CD1c-positive myeloid dendritic cell (primary cell): ENCODE measurements around the gene TEX264.

Experiments
- DNase-seq: peaks from one replicate; pipeline ENCODE4 v3.0.0-alpha.2; 2016; ENCODE audit errors: extremely low spot score

The TEX264 gene

DNA sequence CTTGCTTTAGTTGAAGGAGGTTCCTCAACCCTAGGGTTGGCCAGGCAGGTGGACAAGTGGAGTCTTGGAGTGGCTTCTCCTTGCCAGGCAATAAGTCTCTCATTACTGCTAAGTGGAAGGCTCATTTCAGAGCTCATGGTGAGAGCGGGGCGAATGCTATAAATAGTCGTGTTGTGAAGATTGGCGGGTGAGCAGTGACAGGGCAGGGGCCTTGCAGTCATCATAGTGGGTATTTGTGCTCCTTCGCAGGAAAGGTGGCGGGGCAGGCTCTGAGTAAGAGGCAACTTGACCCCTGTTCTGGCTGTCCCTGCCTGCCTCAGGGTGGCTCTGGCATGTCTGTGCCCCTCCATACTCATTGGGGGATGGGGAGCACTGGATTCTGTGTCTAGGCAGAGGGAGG lies 27.2 kb downstream of the TEX264 start:
- no peak for DNase-seq

DNA sequence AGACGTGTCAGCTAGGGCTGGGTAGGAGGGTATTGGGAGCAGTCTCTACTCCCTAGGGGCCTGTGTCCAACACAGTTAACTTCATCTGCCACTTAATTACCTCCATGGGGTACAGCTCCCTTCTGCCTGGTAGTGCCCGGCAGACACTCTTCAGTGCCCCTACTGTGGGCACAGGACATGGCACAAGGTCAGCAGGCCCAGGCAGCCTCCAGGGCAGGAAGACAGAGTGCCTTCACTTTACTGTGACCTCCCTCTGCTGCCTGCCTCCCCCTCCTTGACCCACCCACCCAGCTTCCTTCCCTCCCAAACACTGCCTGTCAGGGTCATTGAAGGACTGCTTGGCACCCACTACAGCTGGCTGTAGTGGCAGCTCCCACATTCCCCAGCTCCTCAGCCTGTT lies 29.4 kb downstream of the TEX264 start:
- no peak for DNase-seq

DNA sequence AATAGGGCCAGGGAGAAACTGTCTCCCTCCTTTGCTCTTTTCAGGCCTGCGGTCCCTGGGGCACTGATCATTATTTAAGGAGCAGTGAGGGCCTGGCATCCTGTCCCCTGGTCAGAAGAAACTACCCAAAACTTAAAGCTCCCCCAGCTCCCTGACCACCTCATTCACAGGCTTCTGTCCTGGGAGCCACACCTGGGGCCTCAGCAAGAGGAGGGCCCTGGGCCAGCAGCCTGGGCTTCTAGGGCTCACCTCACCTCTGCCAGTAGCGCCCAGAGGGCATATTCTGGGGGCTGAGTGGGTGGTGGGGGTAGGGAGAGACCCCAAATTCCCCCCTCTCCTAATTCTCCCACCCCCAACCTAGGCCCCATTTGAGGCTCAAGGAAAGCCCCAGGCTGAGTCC lies 31.1 kb downstream of the TEX264 start:
- no peak for DNase-seq

DNA sequence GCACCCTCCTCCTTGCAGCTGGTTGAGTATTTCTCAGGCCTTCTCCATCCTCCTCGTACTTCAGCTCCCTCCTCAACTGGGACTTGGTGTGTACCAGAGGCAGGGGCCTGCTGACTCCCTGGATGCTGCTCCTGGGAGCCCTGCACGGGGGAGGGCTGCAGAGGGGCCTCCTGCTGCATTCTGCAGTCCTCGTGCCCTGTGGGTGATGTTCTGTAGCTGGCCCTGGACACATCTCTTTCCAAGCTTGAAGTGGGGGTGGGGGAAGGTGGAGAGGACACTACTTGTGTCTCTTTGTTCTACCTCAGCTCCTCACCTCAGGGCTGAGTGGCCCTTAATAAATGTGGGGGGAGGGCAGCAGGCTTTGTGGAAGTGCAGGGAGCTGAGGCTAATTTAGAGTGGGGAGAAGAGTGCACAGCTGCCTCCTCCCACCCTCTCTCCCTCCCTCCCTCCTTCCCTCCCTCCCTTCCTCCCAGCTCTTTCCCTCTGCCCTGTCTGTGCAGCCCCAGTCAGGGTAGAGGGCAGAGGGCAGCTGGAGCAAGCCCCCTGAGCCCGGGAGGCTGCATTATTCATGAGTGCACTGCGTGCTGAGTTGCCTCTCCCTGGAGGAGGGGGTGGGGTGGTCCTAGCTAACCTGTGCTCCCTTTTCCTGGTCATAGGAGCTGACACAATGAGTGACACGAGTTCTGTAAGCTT lies 32.2 kb downstream of the TEX264 start:
- no peak for DNase-seq

DNA sequence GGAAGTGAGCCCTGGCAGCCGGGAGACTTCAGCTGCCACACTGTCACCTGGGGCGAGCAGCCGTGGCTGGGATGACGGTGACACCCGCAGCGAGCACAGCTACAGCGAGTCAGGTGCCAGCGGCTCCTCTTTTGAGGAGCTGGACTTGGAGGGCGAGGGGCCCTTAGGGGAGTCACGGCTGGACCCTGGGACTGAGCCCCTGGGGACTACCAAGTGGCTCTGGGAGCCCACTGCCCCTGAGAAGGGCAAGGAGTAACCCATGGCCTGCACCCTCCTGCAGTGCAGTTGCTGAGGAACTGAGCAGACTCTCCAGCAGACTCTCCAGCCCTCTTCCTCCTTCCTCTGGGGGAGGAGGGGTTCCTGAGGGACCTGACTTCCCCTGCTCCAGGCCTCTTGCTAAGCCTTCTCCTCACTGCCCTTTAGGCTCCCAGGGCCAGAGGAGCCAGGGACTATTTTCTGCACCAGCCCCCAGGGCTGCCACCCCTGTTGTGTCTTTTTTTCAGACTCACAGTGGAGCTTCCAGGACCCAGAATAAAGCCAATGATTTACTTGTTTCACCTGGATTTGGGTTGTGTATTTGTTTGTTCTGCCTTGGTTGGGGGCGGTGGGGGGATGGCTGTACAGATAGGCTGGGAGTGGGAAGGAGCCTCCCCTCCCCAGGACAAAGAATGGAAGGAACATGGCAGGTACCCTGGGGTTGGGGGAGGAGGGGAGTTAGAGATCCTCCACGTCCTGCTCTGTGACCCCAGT lies 32.9 kb downstream of the TEX264 start:
- no peak for DNase-seq

DNA sequence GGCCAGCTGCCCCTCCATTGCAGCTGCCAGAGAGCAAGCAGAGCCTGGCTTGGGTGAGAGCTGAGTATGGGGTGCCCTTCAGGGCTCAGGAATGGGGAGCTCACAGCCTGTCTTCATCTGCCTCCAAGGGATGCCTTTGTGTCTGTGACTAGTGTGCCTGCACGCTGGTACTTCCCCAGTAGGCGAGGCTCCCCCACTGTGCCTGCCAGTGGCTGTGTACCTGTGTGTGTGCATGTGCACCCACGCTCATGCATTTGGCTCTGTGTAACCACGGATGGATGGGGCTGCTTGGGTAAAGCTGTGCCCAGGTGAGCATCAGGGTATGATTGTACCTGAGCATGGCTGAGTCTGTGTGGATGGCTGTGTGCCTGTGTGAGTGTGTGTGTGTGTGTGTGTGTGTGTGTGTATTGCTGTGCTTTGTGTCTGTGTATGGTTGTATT lies 33.5 kb downstream of the TEX264 start:
- no peak for DNase-seq

DNA sequence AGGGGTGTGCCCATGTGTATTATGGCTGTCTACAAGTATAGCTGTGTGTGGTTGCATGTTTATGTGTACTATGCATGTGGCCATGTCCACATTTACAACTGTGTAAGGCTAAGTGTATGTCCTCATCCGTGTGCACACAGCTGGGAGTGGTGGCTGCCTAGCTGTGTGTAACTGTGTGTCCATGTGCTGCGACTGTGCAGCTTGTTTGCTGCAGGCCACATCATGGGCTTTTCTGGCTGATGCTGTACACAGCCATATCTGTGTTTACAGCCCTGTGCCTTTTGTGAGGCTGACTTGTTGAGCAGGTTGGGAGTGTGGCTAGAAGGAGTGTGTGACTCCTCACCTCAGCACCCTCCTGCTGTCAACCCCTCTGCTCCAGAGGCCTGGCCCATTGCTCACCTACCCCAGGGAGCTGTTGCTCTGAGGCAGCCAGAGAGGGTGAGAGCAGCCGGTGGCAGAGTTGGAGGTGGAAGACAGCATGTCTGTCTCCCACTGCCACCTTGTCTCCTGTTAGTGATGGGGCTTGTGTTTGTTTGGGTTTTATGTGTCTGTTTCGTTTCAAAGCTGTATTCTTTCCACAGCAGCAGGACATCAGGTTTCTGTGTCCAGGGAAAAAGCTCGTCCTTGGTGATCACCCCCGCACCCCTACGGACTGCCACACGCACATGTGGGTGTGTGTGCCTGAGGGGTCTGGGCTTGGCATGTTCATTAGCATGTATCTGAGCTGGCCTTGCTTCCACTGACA lies 34.4 kb downstream of the TEX264 start:
- DNase-seq = no peak

DNA sequence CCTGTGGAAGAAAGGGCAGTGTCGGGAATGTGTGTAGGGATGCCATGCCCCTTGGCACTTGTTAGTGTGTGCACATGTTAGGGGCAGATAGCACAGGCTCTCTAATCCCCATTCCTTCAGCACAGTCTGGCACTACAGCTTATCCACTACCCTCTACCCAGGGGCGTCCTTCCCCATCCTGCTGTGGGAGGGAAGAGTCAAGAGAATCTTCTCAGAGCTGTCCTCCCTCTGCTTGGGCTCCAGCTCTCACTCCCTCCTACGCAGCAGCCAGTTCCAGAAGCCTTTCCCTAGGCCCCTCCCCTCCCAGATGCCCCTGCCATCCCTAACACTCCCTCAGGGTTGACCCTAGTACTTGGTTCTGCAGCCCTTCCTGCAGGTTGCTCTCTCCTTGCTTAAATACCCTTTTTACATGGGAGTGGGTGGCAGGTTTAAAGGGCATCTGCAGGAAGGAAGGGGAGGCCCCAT lies 35.0 kb downstream of the TEX264 start:
- no peak for DNase-seq

DNA sequence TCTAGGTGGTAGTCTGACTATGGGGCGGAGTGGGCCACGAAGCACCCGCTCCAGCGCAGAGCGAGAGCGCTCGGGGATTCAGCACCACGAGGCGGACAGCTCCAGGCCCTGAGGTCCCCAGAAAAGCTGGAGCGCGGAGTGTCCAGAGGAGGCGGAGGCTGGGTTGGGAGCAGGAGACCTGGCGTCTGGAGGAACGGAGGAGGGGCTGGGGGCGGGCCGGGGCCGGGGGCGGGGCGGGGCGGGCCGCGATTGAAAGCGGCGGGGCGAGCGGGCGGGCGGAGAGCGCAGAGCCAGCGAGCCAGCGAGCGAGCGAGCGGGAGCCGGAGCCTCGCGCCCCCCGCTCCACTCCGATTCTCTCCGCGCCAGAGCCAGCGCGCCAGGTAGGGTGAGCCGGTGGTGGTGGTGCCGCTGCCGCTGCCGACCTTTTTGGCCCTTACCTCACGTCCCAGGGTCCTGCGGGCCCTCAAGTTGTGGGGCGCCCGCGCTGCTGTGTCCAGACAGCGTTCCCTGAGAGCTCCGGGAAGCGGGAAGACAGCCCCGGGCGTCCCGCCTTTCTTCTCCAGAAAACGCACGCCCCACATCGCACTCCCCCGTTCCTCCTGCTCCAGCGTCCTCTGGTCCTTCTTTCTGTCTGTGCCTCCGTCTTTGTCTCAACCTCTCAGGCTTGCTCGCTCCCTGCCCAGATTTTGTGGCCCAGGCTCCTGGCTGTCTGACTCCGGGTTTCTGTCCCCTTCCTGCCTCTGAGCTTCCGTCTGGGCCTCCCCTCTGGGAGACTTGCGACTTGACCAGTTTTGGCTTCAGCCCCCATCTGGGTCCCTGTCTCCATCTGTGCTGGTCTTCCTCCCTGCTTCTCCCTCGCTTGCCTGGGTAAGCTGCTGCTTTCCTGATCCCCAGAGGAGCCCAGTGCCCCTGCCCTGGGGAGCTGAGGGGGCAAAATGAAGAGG lies 36.0 kb downstream of the TEX264 start, which contains the start of gene GRM2:
Gene GRM2 (plus strand): TSS at position 281 of the 944 bp plus-strand sequence. CDS start 1,916 bp downstream, outside the sequence.
- DNase-seq = peak; percentile 27

DNA sequence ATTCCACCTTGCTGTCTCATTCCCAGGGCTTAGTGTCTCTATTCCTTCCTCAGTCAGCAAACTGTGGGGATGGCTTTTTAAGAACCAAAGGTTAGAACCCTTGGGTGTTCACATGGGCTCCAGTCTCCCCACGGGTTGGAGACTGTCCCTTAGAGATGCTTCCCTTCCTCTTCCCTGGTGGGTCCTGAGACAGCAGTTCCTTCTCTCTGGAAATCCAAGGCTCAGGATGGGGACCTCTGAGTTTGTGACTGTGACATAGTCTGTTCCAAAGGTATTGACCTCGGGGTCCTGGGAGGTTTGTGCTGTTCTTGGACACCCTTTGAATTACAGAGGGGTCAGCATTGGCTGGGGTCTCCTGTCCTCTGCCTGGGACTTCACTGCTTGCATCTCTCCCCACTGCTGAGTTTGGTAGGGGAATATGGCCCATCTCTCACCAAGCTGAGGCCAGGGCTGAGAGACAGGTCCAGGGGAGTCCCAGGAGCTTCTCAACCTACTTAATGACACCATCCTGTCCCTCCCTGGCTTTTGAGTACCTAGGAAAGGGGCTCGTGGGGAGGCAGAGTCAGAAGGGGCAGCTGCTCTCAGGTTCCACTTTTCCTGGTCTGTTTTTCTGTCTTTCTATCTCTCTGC lies 37.3 kb downstream of the TEX264 start:
- DNase-seq = no peak

DNA sequence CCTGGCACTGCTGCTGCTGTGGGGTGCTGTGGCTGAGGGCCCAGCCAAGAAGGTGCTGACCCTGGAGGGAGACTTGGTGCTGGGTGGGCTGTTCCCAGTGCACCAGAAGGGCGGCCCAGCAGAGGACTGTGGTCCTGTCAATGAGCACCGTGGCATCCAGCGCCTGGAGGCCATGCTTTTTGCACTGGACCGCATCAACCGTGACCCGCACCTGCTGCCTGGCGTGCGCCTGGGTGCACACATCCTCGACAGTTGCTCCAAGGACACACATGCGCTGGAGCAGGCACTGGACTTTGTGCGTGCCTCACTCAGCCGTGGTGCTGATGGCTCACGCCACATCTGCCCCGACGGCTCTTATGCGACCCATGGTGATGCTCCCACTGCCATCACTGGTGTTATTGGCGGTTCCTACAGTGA lies 38.0 kb downstream of the TEX264 start:
- DNase-seq = no peak

DNA sequence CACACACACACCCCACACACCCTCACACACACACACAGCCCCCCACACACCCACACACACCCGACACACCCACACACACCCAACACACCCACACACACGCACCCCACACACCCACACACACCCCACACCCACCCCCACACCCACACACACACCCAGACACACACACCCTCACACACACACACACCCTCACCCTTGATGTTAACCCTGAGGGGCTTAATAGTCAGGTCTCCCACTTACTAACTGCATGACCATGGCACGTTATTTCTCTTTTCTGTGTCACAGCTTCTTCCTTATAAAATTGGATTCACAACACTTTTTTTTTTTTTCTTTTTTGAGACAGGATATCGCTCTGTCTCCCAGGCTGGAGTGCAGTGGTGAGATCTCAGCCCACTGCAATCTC lies 38.6 kb downstream of the TEX264 start:
- DNase-seq = peak; percentile 41

DNA sequence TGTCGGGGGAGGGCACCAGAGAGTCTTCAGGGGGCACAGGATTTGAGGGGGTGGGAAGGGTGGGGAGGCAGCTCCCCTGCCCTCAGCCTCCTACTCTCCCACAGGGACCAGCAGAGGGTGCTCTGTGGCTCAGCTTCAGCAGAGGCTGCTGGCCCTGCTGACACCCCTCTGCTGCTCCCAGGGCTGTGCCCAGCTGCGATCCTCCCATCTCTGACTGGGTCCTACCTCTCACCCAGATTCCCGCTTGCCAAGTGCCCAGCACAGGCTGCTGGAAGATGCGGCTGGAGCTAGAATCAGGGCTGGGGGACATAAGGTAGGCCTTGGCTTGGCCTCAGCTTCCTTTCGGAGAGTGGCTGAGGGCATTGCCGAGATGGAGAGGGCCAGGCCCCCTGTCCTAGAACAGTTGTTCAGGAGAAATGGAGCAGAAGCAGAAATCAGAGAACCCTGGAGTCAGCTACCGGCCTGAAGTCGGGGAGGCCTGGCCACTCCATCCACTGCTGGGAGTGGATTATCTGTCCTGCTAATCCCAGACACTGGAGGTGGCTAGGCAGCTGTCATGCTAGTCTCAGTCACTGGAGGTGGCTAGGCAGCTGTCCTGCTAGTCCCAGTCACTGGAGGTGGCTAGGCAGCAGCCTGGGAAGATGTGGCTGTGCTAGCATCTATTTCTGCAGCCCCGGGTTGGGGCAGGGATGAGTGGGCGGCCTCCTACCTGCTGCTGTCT lies 39.7 kb downstream of the TEX264 start:
- no peak for DNase-seq

DNA sequence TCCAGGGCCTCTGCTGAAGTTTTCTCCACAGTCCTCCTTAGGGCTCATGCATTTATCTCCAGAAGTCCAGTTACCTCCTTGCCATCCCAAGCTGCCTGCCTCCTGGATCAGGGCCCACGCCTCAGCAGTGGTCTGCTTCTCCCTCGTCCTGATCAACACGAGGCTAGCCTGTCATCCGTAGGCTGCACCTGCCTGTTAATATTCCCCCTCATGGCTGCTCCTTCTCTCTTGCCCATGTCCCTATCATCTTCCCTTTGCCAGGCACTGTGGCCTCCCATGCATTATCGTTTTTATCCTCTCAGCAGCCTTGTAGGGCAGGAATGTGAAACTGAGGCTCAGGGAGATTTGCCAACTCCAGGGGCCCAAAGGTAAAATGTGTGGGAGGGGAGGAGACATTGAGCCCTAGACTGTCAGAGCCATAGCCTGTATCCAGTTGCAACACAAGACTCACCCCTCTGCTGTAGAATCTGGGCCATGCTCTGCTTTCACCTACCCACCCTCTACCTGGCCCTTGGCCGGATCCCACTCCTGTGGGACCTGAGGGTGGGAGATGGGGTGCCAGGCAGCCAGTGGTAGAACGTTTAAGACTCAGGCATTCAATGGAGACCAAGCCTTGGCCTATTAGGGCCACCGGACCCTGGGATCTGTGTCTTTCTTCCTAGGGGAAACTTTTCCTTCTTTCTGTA lies 40.4 kb downstream of the TEX264 start:
- DNase-seq = no peak

DNA sequence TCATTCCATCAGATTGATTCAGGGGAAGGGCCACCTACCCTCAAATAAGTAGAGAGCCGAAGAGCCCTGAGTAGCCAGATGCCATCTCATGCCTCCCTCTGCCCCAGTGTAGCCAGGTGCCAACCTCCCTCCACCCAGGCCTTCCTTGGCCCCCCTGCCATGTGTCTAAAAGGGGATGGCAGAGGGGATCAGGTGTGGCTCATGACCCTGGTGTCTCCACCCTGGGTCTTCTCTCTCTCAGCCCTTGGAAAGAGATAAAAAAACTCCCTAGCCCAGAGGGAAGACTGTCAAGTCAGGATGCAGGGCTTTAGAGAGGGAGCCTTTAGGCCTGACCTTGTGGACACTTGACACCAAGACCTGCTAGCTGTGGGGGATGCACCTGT lies 41.0 kb downstream of the TEX264 start:
- DNase-seq = no peak

DNA sequence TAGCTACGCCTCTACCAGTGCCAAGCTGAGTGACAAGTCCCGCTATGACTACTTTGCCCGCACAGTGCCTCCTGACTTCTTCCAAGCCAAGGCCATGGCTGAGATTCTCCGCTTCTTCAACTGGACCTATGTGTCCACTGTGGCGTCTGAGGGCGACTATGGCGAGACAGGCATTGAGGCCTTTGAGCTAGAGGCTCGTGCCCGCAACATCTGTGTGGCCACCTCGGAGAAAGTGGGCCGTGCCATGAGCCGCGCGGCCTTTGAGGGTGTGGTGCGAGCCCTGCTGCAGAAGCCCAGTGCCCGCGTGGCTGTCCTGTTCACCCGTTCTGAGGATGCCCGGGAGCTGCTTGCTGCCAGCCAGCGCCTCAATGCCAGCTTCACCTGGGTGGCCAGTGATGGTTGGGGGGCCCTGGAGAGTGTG lies 41.5 kb downstream of the TEX264 start:
- no peak for DNase-seq

DNA sequence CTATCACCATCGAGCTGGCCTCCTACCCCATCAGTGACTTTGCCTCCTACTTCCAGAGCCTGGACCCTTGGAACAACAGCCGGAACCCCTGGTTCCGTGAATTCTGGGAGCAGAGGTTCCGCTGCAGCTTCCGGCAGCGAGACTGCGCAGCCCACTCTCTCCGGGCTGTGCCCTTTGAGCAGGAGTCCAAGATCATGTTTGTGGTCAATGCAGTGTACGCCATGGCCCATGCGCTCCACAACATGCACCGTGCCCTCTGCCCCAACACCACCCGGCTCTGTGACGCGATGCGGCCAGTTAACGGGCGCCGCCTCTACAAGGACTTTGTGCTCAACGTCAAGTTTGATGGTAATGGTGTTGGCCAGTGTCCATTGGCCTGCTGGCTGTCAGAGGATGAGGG lies 41.9 kb downstream of the TEX264 start:
- DNase-seq = no peak

DNA sequence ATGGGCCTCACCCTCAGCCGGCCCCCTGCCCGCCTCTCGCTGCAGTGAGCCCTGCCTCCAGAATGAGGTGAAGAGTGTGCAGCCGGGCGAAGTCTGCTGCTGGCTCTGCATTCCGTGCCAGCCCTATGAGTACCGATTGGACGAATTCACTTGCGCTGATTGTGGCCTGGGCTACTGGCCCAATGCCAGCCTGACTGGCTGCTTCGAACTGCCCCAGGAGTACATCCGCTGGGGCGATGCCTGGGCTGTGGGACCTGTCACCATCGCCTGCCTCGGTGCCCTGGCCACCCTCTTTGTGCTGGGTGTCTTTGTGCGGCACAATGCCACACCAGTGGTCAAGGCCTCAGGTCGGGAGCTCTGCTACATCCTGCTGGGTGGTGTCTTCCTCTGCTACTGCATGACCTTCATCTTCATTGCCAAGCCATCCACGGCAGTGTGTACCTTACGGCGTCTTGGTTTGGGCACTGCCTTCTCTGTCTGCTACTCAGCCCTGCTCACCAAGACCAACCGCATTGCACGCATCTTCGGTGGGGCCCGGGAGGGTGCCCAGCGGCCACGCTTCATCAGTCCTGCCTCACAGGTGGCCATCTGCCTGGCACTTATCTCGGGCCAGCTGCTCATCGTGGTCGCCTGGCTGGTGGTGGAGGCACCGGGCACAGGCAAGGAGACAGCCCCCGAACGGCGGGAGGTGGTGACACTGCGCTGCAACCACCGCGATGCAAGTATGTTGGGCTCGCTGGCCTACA lies 44.4 kb downstream of the TEX264 start:
- DNase-seq = no peak

DNA sequence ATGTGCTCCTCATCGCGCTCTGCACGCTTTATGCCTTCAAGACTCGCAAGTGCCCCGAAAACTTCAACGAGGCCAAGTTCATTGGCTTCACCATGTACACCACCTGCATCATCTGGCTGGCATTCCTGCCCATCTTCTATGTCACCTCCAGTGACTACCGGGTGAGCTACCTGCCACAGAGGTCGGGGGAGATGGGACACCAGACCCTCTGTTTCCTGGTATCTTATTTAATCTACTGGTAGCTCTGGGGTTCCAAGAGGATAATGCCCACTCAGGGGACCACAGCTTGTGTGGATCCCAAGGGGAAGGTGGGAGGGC lies 44.9 kb downstream of the TEX264 start:
- no peak for DNase-seq
